Thyroid gland (tissue), 4 donors: ENCODE results near the gene MS4A18. TPM values are rescaled to one million over a fixed set of nuclear protein-coding genes. Genes with fewer than 3 reads are reported as not detected.
"Not testable (repeated sequence)": the region's sequence is repeated elsewhere in the genome, so short reads cannot be mapped to it uniquely, and the experiment has no call there.

ENCODE experiments used
- DNase-seq, 2 donors: peaks; one replicate each; pipeline ENCODE4 v3.0.0-alpha.2; 2019
- H3K27ac ChIP-seq, 3 donors: fragments of 200-600 bp; sonication (generic); 1 replicate in 2 of 3; 2 replicates in 1 of 3; pipeline ENCODE4 v1.5.1; 2016 to 2019; ENCODE audit warnings: mild to moderate bottlenecking in 1 of 3, moderate library complexity in 1 of 3
- H3K27me3 ChIP-seq: fragments of 200-600 bp; sonication (generic); one replicate; pipeline ENCODE4 v1.5.1; 2019
- H3K36me3 ChIP-seq, 2 donors: fragments of 200-600 bp; sonication (generic); one replicate each; pipeline ENCODE4 v1.5.1; 2016 to 2019
- H3K4me1 ChIP-seq, 2 donors: fragments of 200-600 bp; sonication (generic); one replicate each; pipeline ENCODE4 v1.5.1; 2017 to 2019
- H3K4me3 ChIP-seq, 3 donors: fragments of 200-600 bp; sonication (generic); replicated peaks in 1 of 3; 1 replicate in 2 of 3; 2 replicates in 1 of 3; pipeline ENCODE4 v1.5.1; 2016; ENCODE audit warnings: mild to moderate bottlenecking in 1 of 3
- H3K9me3 ChIP-seq: fragments of 200-600 bp; sonication (generic); one replicate; pipeline ENCODE4 v1.5.1; 2017
- CTCF ChIP-seq, 6 experiments: fragments of 200-600 bp in 3 of 6; fragments of 450-650 bp in 3 of 6; sonication (generic) in 3 of 6; IDR thresholded peaks; one replicate each; pipeline ENCODE4 v1.5.1; 2016 to 2019; ENCODE audit warnings: antibody characterized with exemption in 6 of 6, mild to moderate bottlenecking in 2 of 6, inconsistent platforms in 1 of 6, moderate library complexity in 1 of 6
- POLR2A ChIP-seq, 2 donors: fragments of 450-650 bp; IDR thresholded peaks; one replicate each; pipeline ENCODE4 v1.6.1; 2017; ENCODE audit warnings: antibody characterized with exemption in 2 of 2, mild to moderate bottlenecking in 2 of 2, moderate library complexity in 1 of 2
- WGBS, 2 donors: methylation state at CpG; one replicate each; pipeline ENCODE4 v1.1.5; 2017; 5-methylcytosine and 5-hydroxymethylcytosine counted together
- intact Hi-C: fragments of 100-400 bp; cut with DNase I; formaldehyde crosslinking; loops from one replicate; pipeline ENCODE4 v1.15.1; 2023
- total RNA-seq, 4 donors: library from RNA; depleted of rRNA; stranded (reverse); fragments of >200 nt; gene quantifications; one replicate each; pipeline ENCODE4 v1.2.3, GENCODE V29; 2016

MS4A18 gene
- total RNA-seq, 4 donors from 2014 or later: not detected

GRCh38 chr11:60750911-60751310 lies 26.4 kb downstream of the MS4A18 start:
- no peak for TF ChIP-seq CTCF (IDR thresholded peaks at IDR 0.05)
- TF ChIP-seq POLR2A (IDR thresholded peaks at IDR 0.05): no peak
- H3K36me3 ChIP-seq: no peaks in the 10 kb centered on the region
- intact Hi-C loops: no loop called here
- no peaks in the 10 kb centered on the region for H3K27me3 ChIP-seq
- H3K9me3 ChIP-seq: no peaks in the 10 kb centered on the region
- no peak overlapping the region for H3K4me3 ChIP-seq
- H3K4me1 ChIP-seq: no peaks in the 10 kb centered on the region
- no peak overlapping the region for H3K27ac ChIP-seq
- peak; percentile 16 to 36 for DNase-seq
- WGBS, 2 donors: 62% methylated on average over 3 of the region's 3 CpGs

GRCh38 chr11:60753309-60753708 lies 28.8 kb downstream of the MS4A18 start:
- intact Hi-C loops: no loop called here
- Histone ChIP-seq H3K36me3 (no peaks in the 10 kb centered on the region), H3K27ac (no peak overlapping the region), H3K4me3 (no peak overlapping the region), H3K4me1 (no peaks in the 10 kb centered on the region), H3K9me3 (no peaks in the 10 kb centered on the region), H3K27me3 (no peaks in the 10 kb centered on the region)
- WGBS, 2 donors: 54 to 69% methylated on average over 4 of the region's 4 CpGs
- no peak for DNase-seq
- TF ChIP-seq CTCF (IDR thresholded peaks at IDR 0.05) (no peak), POLR2A (IDR thresholded peaks at IDR 0.05) (no peak)

- Histone ChIP-seq H3K27ac (no peak overlapping the region), H3K27me3 (no peaks in the 10 kb centered on the region), H3K9me3 (no peaks in the 10 kb centered on the region), H3K4me3 (no peak overlapping the region), H3K4me1 (no peaks in the 10 kb centered on the region), H3K36me3 (no peaks in the 10 kb centered on the region)
- no peak for DNase-seq
- 92 to 94% methylated on average over 6 of the region's 6 CpGs for WGBS, 2 donors
- TF ChIP-seq POLR2A (IDR thresholded peaks at IDR 0.05) (no peak), CTCF (IDR thresholded peaks at IDR 0.05) (no peak)
- intact Hi-C loops: no loop called here
Observed at GRCh38 chr11:60754887-60755286, 30.4 kb downstream of the MS4A18 start.

GRCh38 chr11:60756307-60757032 lies 31.9 kb downstream of the MS4A18 start, which contains the start of gene MS4A15:
TSS of gene MS4A15 (plus strand) at chr11:60756867. CDS start at chr11:60763734, 6,867 bp downstream.
- Histone ChIP-seq H3K4me1 (no peaks in the 10 kb centered on the region), H3K27me3 (no peaks in the 10 kb centered on the region), H3K27ac (no peak within 1 kb of the TSS), H3K4me3 (no peak within 1 kb of the TSS), H3K36me3 (no peaks in the 10 kb centered on the region), H3K9me3 (no peaks in the 10 kb centered on the region)
- WGBS, 2 donors: 56 to 59% methylated on average over 14 of the region's 14 CpGs
- TF ChIP-seq POLR2A (IDR thresholded peaks at IDR 0.05): no peak
- TF ChIP-seq CTCF (IDR thresholded peaks at IDR 0.05): peak in 2 of 6 experiments; percentile 16 to 36
- no peak for DNase-seq
- intact Hi-C loops: no loop called here

- Histone ChIP-seq H3K4me1 (no peaks in the 10 kb centered on the region), H3K27ac (no peak overlapping the region), H3K36me3 (no peaks in the 10 kb centered on the region), H3K4me3 (no peak overlapping the region), H3K27me3 (no peaks in the 10 kb centered on the region), H3K9me3 (no peaks in the 10 kb centered on the region)
- no peak for DNase-seq
- TF ChIP-seq CTCF (IDR thresholded peaks at IDR 0.05) (no peak), POLR2A (IDR thresholded peaks at IDR 0.05) (no peak)
- intact Hi-C loops: no loop called here
- WGBS, 2 donors: 90 to 92% methylated on average over 19 of the region's 19 CpGs
Observed at GRCh38 chr11:60757231-60757800, 32.8 kb downstream of the MS4A18 start.

- H3K36me3 ChIP-seq, DNase-seq, H3K4me1 ChIP-seq, H3K4me3 ChIP-seq, H3K27me3 ChIP-seq, H3K9me3 ChIP-seq, H3K27ac ChIP-seq, intact Hi-C loops: not testable (repeated sequence)
- 96 to 97% methylated on average over 4 of the region's 4 CpGs for WGBS, 2 donors
Observed at GRCh38 chr11:60758671-60759070, 34.2 kb downstream of the MS4A18 start.

GRCh38 chr11:60759438-60760225 lies 35.1 kb downstream of the MS4A18 start:
- H3K4me1 ChIP-seq, intact Hi-C loops, H3K27ac ChIP-seq, H3K9me3 ChIP-seq, H3K27me3 ChIP-seq, H3K4me3 ChIP-seq, DNase-seq, H3K36me3 ChIP-seq: not testable (repeated sequence)
- 79 to 86% methylated on average over 22 of the region's 22 CpGs for WGBS, 2 donors
